Mesendoderm (in vitro differentiated cells): ENCODE data around the gene UBXN2A.
A peak's percentile ranks its signal among the peaks of the same experiment; 100 is the strongest.

Experiments used
- DNase-seq: peaks from one replicate; pipeline ENCODE4 v3.0.0; 2013
- H2AK5ac ChIP-seq: 2 replicates; pipeline ENCODE4 v1.6.1; 2013; ENCODE audit warnings: low read length, inconsistent platforms
- H2BK120ac ChIP-seq: 2 replicates; pipeline ENCODE4 v1.6.1; 2013; ENCODE audit warnings: low read depth, mild to moderate bottlenecking, low read length, moderate library complexity, mixed read lengths
- H2BK15ac ChIP-seq: replicated peaks from 2 replicates; pipeline ENCODE4 v1.6.1; 2013; ENCODE audit warnings: low read depth, mild to moderate bottlenecking, moderate library complexity
- H2BK5ac ChIP-seq: 2 replicates; pipeline ENCODE4 v1.6.1; 2013; ENCODE audit warnings: low read length, inconsistent platforms
- H3K18ac ChIP-seq: 2 replicates; pipeline ENCODE4 v1.6.1; 2013; ENCODE audit warnings: mild to moderate bottlenecking, low read length, mixed read lengths
- H3K23ac ChIP-seq: one replicate; pipeline ENCODE4 v1.6.1; 2013; ENCODE audit warnings: low read length
- H3K27ac ChIP-seq: 2 replicates; pipeline ENCODE4 v1.5.1; 2013; ENCODE audit warnings: low read depth, mild to moderate bottlenecking, inconsistent platforms, low read length, moderate library complexity
- H3K27me3 ChIP-seq: 2 replicates; pipeline ENCODE4 v1.6.1; 2013; ENCODE audit warnings: low read length, control low read depth, mild to moderate bottlenecking, inconsistent platforms; ENCODE audit not compliant: insufficient read depth, poor library complexity
- H3K36me3 ChIP-seq: 2 replicates; pipeline ENCODE4 v1.6.1; 2013; ENCODE audit warnings: low read length, inconsistent platforms; ENCODE audit not compliant: control insufficient read depth, insufficient read depth
- H3K4ac ChIP-seq: one replicate; pipeline ENCODE4 v1.6.1; 2013; ENCODE audit warnings: low read depth, mild to moderate bottlenecking, low read length, moderate library complexity
- H3K4me1 ChIP-seq: 2 replicates; pipeline ENCODE4 v1.6.1; 2013; ENCODE audit warnings: low read depth, low read length, inconsistent platforms; ENCODE audit not compliant: control insufficient read depth
- H3K4me2 ChIP-seq: 2 replicates; pipeline ENCODE4 v1.6.1; 2013; ENCODE audit warnings: low read length
- H3K4me3 ChIP-seq: 2 replicates; pipeline ENCODE4 v1.5.1; 2013; ENCODE audit warnings: mild to moderate bottlenecking, low read length
- H3K56ac ChIP-seq: one replicate; pipeline ENCODE4 v1.6.1; 2013; ENCODE audit warnings: low read length
- H3K79me1 ChIP-seq: 2 replicates; pipeline ENCODE4 v1.6.1; 2013; ENCODE audit warnings: low read length, inconsistent platforms
- H3K79me2 ChIP-seq: 2 replicates; pipeline ENCODE4 v1.6.1; 2013; ENCODE audit warnings: mild to moderate bottlenecking, low read length; ENCODE audit not compliant: control insufficient read depth, insufficient read depth
- H3K9ac ChIP-seq: 2 replicates; pipeline ENCODE4 v1.6.1; 2013; ENCODE audit warnings: low read length, inconsistent platforms
- H4K5ac ChIP-seq: one replicate; pipeline ENCODE4 v1.6.1; 2013; ENCODE audit warnings: low read length
- H4K8ac ChIP-seq: one replicate; pipeline ENCODE4 v1.6.1; 2013; ENCODE audit warnings: low read depth, mild to moderate bottlenecking, control low read depth, low read length, moderate library complexity
- WGBS: extraction: QIAGEN DNeasy Blood & Tissue Kit; methylation state at CpG from one replicate; pipeline ENCODE4 v1.1.7; 2013; ENCODE audit warnings: low lambda C conversion rate, missing lambda C conversion rate; ENCODE audit not compliant: insufficient coverage; ENCODE audit errors: extremely low coverage; 5-methylcytosine and 5-hydroxymethylcytosine counted together

Gene UBXN2A

GRCh38 chr2:23904215-23904614 is 36.0 kb upstream of the UBXN2A start:
- no peaks in the 10 kb centered on the region for H3K27me3 ChIP-seq
- no peaks in the 10 kb centered on the region for H3K36me3 ChIP-seq
- H4K8ac ChIP-seq, result no peak overlapping the region
- no peak overlapping the region for H3K4me2 ChIP-seq
- H3K9ac ChIP-seq, result no peak overlapping the region
- peaks cover 2% of the 10 kb centered on the region for H3K79me2 ChIP-seq
- no peak overlapping the region for H3K56ac ChIP-seq
- no peak overlapping the region for H4K5ac ChIP-seq
- H2BK15ac ChIP-seq, result no peak overlapping the region
- no peak overlapping the region for H3K4ac ChIP-seq
- no peak overlapping the region for H2AK5ac ChIP-seq
- WGBS, result no CpG with 5 or more reads among the region's 1 CpG
- no peak overlapping the region for H3K27ac ChIP-seq
- H3K23ac ChIP-seq, result no peak overlapping the region
- no peaks in the 10 kb centered on the region for H3K4me1 ChIP-seq
- no peaks in the 10 kb centered on the region for H3K79me1 ChIP-seq
- H3K4me3 ChIP-seq, result no peak overlapping the region
- DNase-seq, result no peak
- H2BK5ac ChIP-seq, result no peak overlapping the region
- no peak overlapping the region for H2BK120ac ChIP-seq
- no peak overlapping the region for H3K18ac ChIP-seq

- no peaks in the 10 kb centered on the region for H3K36me3 ChIP-seq
These were observed 35.6 kb upstream of the UBXN2A start for GRCh38 chr2:23904692-23905091.

GRCh38 chr2:23905155-23905554 is 35.1 kb upstream of the UBXN2A start:
- Histone ChIP-seq H4K5ac (no peak overlapping the region), H3K27ac (no peak overlapping the region), H3K4me3 (no peak overlapping the region), H3K27me3 (no peaks in the 10 kb centered on the region), H3K4ac (no peak overlapping the region), H3K4me1 (no peaks in the 10 kb centered on the region), H3K56ac (no peak overlapping the region), H2AK5ac (no peak overlapping the region), H3K4me2 (no peak overlapping the region), H2BK15ac (no peak overlapping the region), H3K36me3 (no peaks in the 10 kb centered on the region), H2BK120ac (no peak overlapping the region), H3K79me2 (peaks cover 2% of the 10 kb centered on the region), H3K9ac (no peak overlapping the region), H4K8ac (no peak overlapping the region), H3K23ac (no peak overlapping the region), H3K18ac (no peak overlapping the region), H3K79me1 (peaks cover 1% of the 10 kb centered on the region), H2BK5ac (no peak overlapping the region)
- WGBS, result no CpG with 5 or more reads among the region's 2 CpGs
- no peak for DNase-seq

More at GRCh38 chr2:23904692-23905091, 35.6 kb upstream of the UBXN2A start:
- Histone ChIP-seq H4K5ac (no peak overlapping the region), H3K4me1 (no peaks in the 10 kb centered on the region), H4K8ac (no peak overlapping the region), H3K79me2 (peaks cover 2% of the 10 kb centered on the region), H3K79me1 (peaks cover 1% of the 10 kb centered on the region), H3K27ac (no peak overlapping the region), H3K27me3 (no peaks in the 10 kb centered on the region), H3K18ac (no peak overlapping the region), H2BK5ac (no peak overlapping the region), H3K56ac (no peak overlapping the region), H3K4me3 (no peak overlapping the region), H3K9ac (no peak overlapping the region), H2BK120ac (no peak overlapping the region), H3K4me2 (no peak overlapping the region), H2BK15ac (no peak overlapping the region), H2AK5ac (no peak overlapping the region), H3K23ac (no peak overlapping the region), H3K4ac (no peak overlapping the region)
- no peak for DNase-seq
- WGBS, result no CpG with 5 or more reads among the region's 2 CpGs

GRCh38 chr2:23912054-23912453 is 28.2 kb upstream of the UBXN2A start:
- Histone ChIP-seq H2AK5ac (no peak overlapping the region), H3K79me2 (peaks cover 13% of the 10 kb centered on the region), H2BK120ac (no peak overlapping the region), H3K4me2 (no peak overlapping the region), H3K4me3 (no peak overlapping the region), H3K27ac (no peak overlapping the region), H3K36me3 (no peaks in the 10 kb centered on the region), H2BK5ac (no peak overlapping the region), H4K8ac (no peak overlapping the region), H3K27me3 (no peaks in the 10 kb centered on the region), H3K4me1 (peaks cover 4% of the 10 kb centered on the region), H3K4ac (no peak overlapping the region), H3K18ac (no peak overlapping the region), H3K79me1 (peaks cover 11% of the 10 kb centered on the region), H3K9ac (no peak overlapping the region), H2BK15ac (no peak overlapping the region), H4K5ac (no peak overlapping the region), H3K23ac (no peak overlapping the region), H3K56ac (no peak overlapping the region)
- peak; percentile 29 for DNase-seq
- WGBS, result no CpG with 5 or more reads among the region's 3 CpGs

- no peak overlapping the region for H3K4me3 ChIP-seq
- DNase-seq, result no peak
- H3K36me3 ChIP-seq, result no peaks in the 10 kb centered on the region
- no CpG with 5 or more reads among the region's 7 CpGs for WGBS
- no peak overlapping the region for H3K4ac ChIP-seq
- no peak overlapping the region for H2BK5ac ChIP-seq
- no peak overlapping the region for H2AK5ac ChIP-seq
- no peak overlapping the region for H2BK120ac ChIP-seq
- no peak overlapping the region for H4K5ac ChIP-seq
- H2BK15ac ChIP-seq, result no peak overlapping the region
- peaks cover 4% of the 10 kb centered on the region for H3K4me1 ChIP-seq
- H3K18ac ChIP-seq, result no peak overlapping the region
- H3K23ac ChIP-seq, result no peak overlapping the region
- peaks cover 24% of the 10 kb centered on the region for H3K79me2 ChIP-seq
- H3K56ac ChIP-seq, result no peak overlapping the region
- no peak overlapping the region for H3K4me2 ChIP-seq
- no peak overlapping the region for H3K9ac ChIP-seq
- no peaks in the 10 kb centered on the region for H3K27me3 ChIP-seq
- H3K79me1 ChIP-seq, result peaks cover 10% of the 10 kb centered on the region
- no peak overlapping the region for H3K27ac ChIP-seq
- H4K8ac ChIP-seq, result no peak overlapping the region
These were observed 24.9 kb upstream of the UBXN2A start for GRCh38 chr2:23915327-23915726.

GRCh38 chr2:23916727-23917405 is 23.4 kb upstream of the UBXN2A start:
- no peak overlapping the region for H3K4me3 ChIP-seq
- no peak overlapping the region for H4K5ac ChIP-seq
- H3K23ac ChIP-seq, result no peak overlapping the region
- no peak overlapping the region for H3K4me2 ChIP-seq
- H3K9ac ChIP-seq, result no peak overlapping the region
- H3K56ac ChIP-seq, result peak overlapping the region; percentile 28
- H2BK15ac ChIP-seq, result no peak overlapping the region
- no peak overlapping the region for H2BK120ac ChIP-seq
- H4K8ac ChIP-seq, result no peak overlapping the region
- H3K27me3 ChIP-seq, result no peaks in the 10 kb centered on the region
- H3K36me3 ChIP-seq, result no peaks in the 10 kb centered on the region
- peak; percentile 42 for DNase-seq
- no peak overlapping the region for H2AK5ac ChIP-seq
- peaks cover 4% of the 10 kb centered on the region for H3K4me1 ChIP-seq
- WGBS, result no CpG with 5 or more reads among the region's 3 CpGs
- H2BK5ac ChIP-seq, result no peak overlapping the region
- no peak overlapping the region for H3K4ac ChIP-seq
- H3K18ac ChIP-seq, result no peak overlapping the region
- no peak overlapping the region for H3K27ac ChIP-seq
- peaks cover 27% of the 10 kb centered on the region for H3K79me2 ChIP-seq
- H3K79me1 ChIP-seq, result peaks cover 13% of the 10 kb centered on the region
